GM12873 (cell line): Measurements from ENCODE around the gene ADGRG2.

ENCODE experiments used
- CTCF ChIP-seq: IDR thresholded peaks from 2 replicates; pipeline ENCODE4 v1.5.1; 2012; ENCODE audit warnings: low read depth, mild to moderate bottlenecking, moderate library complexity, low read length, control low read depth; ENCODE audit not compliant: insufficient read depth; ENCODE audit errors: missing control alignments

Gene ADGRG2

GRCh38 chrX:19121898-19122640 is at the start of gene ADGRG2:
ADGRG2 (minus strand) TSS chrX:19122468; CDS start chrX:19068834, 53,634 bp downstream.
- TF ChIP-seq CTCF, result no peak

GRCh38 chrX:19168609-19169008 is 46.3 kb upstream of the ADGRG2 start:
- TF ChIP-seq CTCF, result no peak

GRCh38 chrX:19162851-19163250 is 40.6 kb upstream of the ADGRG2 start:
- no peak for TF ChIP-seq CTCF

GRCh38 chrX:19156186-19156585 is 33.9 kb upstream of the ADGRG2 start:
- TF ChIP-seq CTCF, result no peak

GRCh38 chrX:19152762-19153161 is 30.5 kb upstream of the ADGRG2 start:
- TF ChIP-seq CTCF, result no peak

GRCh38 chrX:19137067-19137466 is 14.8 kb upstream of the ADGRG2 start:
- no peak for TF ChIP-seq CTCF

GRCh38 chrX:19133784-19134183 is 11.5 kb upstream of the ADGRG2 start:
- TF ChIP-seq CTCF, result no peak

GRCh38 chrX:19133231-19133630 is 11.0 kb upstream of the ADGRG2 start:
- no peak for TF ChIP-seq CTCF
